ENCODE data around the gene HMGA1.

HMGA1 gene

GRCh38 chr6:34202329-34203201 lies 34.1 kb upstream of the HMGA1 start:
- Histone ChIP-seq H3K27me3 (ENCODE audit: insufficient read depth, low read length) (no peaks in the 10 kb centered on the region), H3K79me2 (ENCODE audit: control insufficient read depth, insufficient read depth, low read length, unreplicated experiment) (no peaks in the 10 kb centered on the region), H2AFZ (ENCODE audit: low read length, unreplicated experiment) (no peak overlapping the region), H3K36me3 (ENCODE audit: insufficient read depth, low read length) (no peaks in the 10 kb centered on the region), H3K4me1 (ENCODE audit: control insufficient read depth, insufficient read depth, low read length, unreplicated experiment) (no peaks in the 10 kb centered on the region), H3K4me3 (ENCODE audit: low read depth, low read length) (no peak overlapping the region), H3K27ac (ENCODE audit: low read depth, low read length) (no peak overlapping the region)

GRCh38 chr6:34204693-34205092 lies 32.0 kb upstream of the HMGA1 start:
- H3K36me3 ChIP-seq (ENCODE audit: insufficient read depth, low read length), result no peaks in the 10 kb centered on the region
- H2AFZ ChIP-seq (ENCODE audit: low read length, unreplicated experiment), result no peak overlapping the region
- no peaks in the 10 kb centered on the region for H3K27me3 ChIP-seq (ENCODE audit: insufficient read depth, low read length)
- H3K79me2 ChIP-seq (ENCODE audit: control insufficient read depth, insufficient read depth, low read length, unreplicated experiment), result no peaks in the 10 kb centered on the region
- H3K4me3 ChIP-seq (ENCODE audit: low read depth, low read length), result no peak overlapping the region
- no peaks in the 10 kb centered on the region for H3K4me1 ChIP-seq (ENCODE audit: control insufficient read depth, insufficient read depth, low read length, unreplicated experiment)
- no peak overlapping the region for H3K27ac ChIP-seq (ENCODE audit: low read depth, low read length)

DNA sequence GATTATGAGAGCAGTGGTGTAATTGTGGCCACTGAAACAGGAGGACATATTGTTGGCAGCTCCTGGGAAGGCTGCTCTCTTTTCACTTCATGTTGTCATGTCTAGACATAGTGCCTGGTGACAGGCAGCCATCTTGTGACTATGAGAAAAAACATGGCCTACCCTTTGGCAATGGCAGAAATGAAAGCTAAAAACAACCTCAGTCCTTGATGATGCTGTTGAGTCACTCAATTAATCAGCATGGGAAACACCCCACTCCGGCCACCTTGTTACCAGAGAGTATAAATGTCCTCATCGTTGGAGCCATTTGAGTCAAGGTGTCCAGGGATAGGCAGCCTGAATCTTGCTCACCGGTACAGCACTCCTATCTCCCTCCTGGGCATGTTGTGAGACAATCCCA lies 31.2 kb upstream of the HMGA1 start:
- Histone ChIP-seq H3K4me1 (ENCODE audit: control insufficient read depth, insufficient read depth, low read length, unreplicated experiment) (no peaks in the 10 kb centered on the region), H3K27ac (ENCODE audit: low read depth, low read length) (no peak overlapping the region), H2AFZ (ENCODE audit: low read length, unreplicated experiment) (no peak overlapping the region), H3K27me3 (ENCODE audit: insufficient read depth, low read length) (no peaks in the 10 kb centered on the region), H3K36me3 (ENCODE audit: insufficient read depth, low read length) (no peaks in the 10 kb centered on the region), H3K79me2 (ENCODE audit: control insufficient read depth, insufficient read depth, low read length, unreplicated experiment) (no peaks in the 10 kb centered on the region), H3K4me3 (ENCODE audit: low read depth, low read length) (no peak overlapping the region)

DNA sequence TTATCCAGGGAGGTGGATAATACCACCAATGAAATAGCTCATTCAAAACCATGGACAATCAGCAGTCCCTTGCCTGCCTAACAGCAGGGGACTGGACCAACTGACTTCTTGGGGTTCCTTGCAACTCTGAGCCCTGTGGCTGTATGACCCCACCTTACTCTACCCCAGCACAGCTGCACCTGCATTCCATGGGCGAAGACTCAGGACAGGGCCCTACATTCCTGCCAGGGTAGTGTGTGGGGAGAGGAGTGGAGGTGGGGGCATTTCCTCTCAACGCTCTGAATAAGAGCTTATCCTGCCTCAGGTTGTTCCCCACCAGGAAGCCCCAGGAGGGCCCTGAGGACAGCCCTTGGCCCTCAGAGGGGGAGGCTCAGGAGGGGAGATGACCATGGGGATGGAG lies 30.8 kb upstream of the HMGA1 start:
- Histone ChIP-seq H3K27ac (ENCODE audit: low read depth, low read length) (no peak overlapping the region), H3K36me3 (ENCODE audit: insufficient read depth, low read length) (no peaks in the 10 kb centered on the region), H2AFZ (ENCODE audit: low read length, unreplicated experiment) (no peak overlapping the region), H3K79me2 (ENCODE audit: control insufficient read depth, insufficient read depth, low read length, unreplicated experiment) (no peaks in the 10 kb centered on the region), H3K4me1 (ENCODE audit: control insufficient read depth, insufficient read depth, low read length, unreplicated experiment) (no peaks in the 10 kb centered on the region), H3K4me3 (ENCODE audit: low read depth, low read length) (no peak overlapping the region), H3K27me3 (ENCODE audit: insufficient read depth, low read length) (no peaks in the 10 kb centered on the region)

- Histone ChIP-seq H2AFZ (ENCODE audit: low read length, unreplicated experiment) (no peak overlapping the region), H3K4me1 (ENCODE audit: control insufficient read depth, insufficient read depth, low read length, unreplicated experiment) (no peaks in the 10 kb centered on the region), H3K27me3 (ENCODE audit: insufficient read depth, low read length) (no peaks in the 10 kb centered on the region), H3K79me2 (ENCODE audit: control insufficient read depth, insufficient read depth, low read length, unreplicated experiment) (no peaks in the 10 kb centered on the region), H3K36me3 (ENCODE audit: insufficient read depth, low read length) (no peaks in the 10 kb centered on the region), H3K4me3 (ENCODE audit: low read depth, low read length) (no peak overlapping the region), H3K27ac (ENCODE audit: low read depth, low read length) (no peak overlapping the region)
These were observed 29.9 kb upstream of the HMGA1 start for GRCh38 chr6:34206726-34207125.

DNA sequence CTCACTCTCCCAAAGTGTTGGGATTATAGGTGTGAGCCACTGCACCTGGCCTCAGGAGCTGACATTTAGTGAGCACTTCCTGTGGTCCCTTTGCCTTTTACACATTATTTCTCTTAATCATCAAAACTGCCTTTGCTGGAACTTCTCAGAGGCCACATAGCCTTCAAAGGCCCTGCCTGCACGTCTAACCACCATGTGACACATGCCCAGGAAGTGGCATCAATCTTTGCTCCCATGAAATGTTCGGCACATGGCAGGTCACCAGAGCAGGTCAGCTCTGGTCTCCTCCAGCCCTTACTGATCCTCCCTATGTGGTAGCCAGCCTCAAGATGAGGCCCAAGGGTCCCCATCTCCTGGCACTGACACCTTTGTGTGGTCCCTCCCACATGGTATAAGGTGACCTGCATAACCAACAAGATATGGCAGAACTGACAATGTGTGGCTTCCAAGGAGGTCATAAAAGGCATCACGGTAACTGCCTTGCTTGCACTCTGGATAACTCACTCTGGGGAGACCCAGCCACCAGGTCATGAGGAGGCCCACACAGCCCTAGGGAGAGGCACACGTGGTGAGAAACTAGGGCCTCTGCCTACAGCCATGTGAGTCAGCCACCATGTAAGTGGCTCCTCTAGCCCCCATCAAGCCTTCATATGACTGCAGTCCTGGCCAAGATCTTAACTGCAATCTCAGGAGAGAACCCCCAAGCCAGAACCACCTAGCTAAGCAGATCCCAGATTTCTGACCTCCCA lies 28.8 kb upstream of the HMGA1 start:
- Histone ChIP-seq H3K79me2 (ENCODE audit: control insufficient read depth, insufficient read depth, low read length, unreplicated experiment) (no peaks in the 10 kb centered on the region), H2AFZ (ENCODE audit: low read length, unreplicated experiment) (no peak overlapping the region), H3K36me3 (ENCODE audit: insufficient read depth, low read length) (no peaks in the 10 kb centered on the region), H3K27me3 (ENCODE audit: insufficient read depth, low read length) (no peaks in the 10 kb centered on the region), H3K27ac (ENCODE audit: low read depth, low read length) (no peak overlapping the region), H3K4me3 (ENCODE audit: low read depth, low read length) (no peak overlapping the region), H3K4me1 (ENCODE audit: control insufficient read depth, insufficient read depth, low read length, unreplicated experiment) (no peaks in the 10 kb centered on the region)

DNA sequence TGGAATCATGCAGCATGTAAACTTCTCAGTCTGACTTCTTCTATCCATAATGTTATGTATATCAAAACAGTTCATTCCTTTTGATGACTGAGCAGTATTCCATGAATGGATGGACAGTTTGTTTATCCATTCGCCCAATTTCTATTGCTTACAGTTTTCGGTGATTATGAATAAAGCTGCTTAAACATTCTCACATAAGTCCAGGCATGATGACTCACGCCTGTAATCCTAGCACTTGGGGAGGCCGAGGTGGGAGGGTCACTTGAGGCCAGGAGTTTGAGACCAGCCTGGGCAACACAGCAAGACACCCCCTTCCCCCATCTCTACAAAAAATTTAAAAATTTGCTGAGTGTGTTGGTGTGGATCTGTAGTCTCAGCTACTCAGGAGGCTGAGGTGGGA lies 22.9 kb upstream of the HMGA1 start:
- Histone ChIP-seq H3K4me3 (ENCODE audit: low read depth, low read length) (no peak overlapping the region), H3K4me1 (ENCODE audit: control insufficient read depth, insufficient read depth, low read length, unreplicated experiment) (no peaks in the 10 kb centered on the region), H3K79me2 (ENCODE audit: control insufficient read depth, insufficient read depth, low read length, unreplicated experiment) (no peaks in the 10 kb centered on the region), H2AFZ (ENCODE audit: low read length, unreplicated experiment) (no peak overlapping the region), H3K27me3 (ENCODE audit: insufficient read depth, low read length) (no peaks in the 10 kb centered on the region), H3K36me3 (ENCODE audit: insufficient read depth, low read length) (no peaks in the 10 kb centered on the region), H3K27ac (ENCODE audit: low read depth, low read length) (no peak overlapping the region)

GRCh38 chr6:34218691-34219090 lies 18.0 kb upstream of the HMGA1 start:
- no peaks in the 10 kb centered on the region for H3K36me3 ChIP-seq (ENCODE audit: insufficient read depth, low read length)
- peaks cover 8% of the 10 kb centered on the region for H3K4me1 ChIP-seq (ENCODE audit: control insufficient read depth, insufficient read depth, low read length, unreplicated experiment)
- H3K27ac ChIP-seq (ENCODE audit: low read depth, low read length), result no peak overlapping the region
- no peaks in the 10 kb centered on the region for H3K79me2 ChIP-seq (ENCODE audit: control insufficient read depth, insufficient read depth, low read length, unreplicated experiment)
- H3K4me3 ChIP-seq (ENCODE audit: low read depth, low read length), result no peak overlapping the region
- H3K27me3 ChIP-seq (ENCODE audit: insufficient read depth, low read length), result no peaks in the 10 kb centered on the region
- no peak overlapping the region for H2AFZ ChIP-seq (ENCODE audit: low read length, unreplicated experiment)

GRCh38 chr6:34223381-34223955 lies 13.2 kb upstream of the HMGA1 start:
- H3K27me3 ChIP-seq (ENCODE audit: insufficient read depth, low read length), result no peaks in the 10 kb centered on the region
- H2AFZ ChIP-seq (ENCODE audit: low read length, unreplicated experiment), result peak overlapping the region; percentile 88
- H3K36me3 ChIP-seq (ENCODE audit: insufficient read depth, low read length), result no peaks in the 10 kb centered on the region
- peaks cover 21% of the 10 kb centered on the region for H3K4me1 ChIP-seq (ENCODE audit: control insufficient read depth, insufficient read depth, low read length, unreplicated experiment)
- peak overlapping the region; percentile 72 for H3K4me3 ChIP-seq (ENCODE audit: low read depth, low read length)
- H3K79me2 ChIP-seq (ENCODE audit: control insufficient read depth, insufficient read depth, low read length, unreplicated experiment), result no peaks in the 10 kb centered on the region
- peak overlapping the region; percentile 70 for H3K27ac ChIP-seq (ENCODE audit: low read depth, low read length)

DNA sequence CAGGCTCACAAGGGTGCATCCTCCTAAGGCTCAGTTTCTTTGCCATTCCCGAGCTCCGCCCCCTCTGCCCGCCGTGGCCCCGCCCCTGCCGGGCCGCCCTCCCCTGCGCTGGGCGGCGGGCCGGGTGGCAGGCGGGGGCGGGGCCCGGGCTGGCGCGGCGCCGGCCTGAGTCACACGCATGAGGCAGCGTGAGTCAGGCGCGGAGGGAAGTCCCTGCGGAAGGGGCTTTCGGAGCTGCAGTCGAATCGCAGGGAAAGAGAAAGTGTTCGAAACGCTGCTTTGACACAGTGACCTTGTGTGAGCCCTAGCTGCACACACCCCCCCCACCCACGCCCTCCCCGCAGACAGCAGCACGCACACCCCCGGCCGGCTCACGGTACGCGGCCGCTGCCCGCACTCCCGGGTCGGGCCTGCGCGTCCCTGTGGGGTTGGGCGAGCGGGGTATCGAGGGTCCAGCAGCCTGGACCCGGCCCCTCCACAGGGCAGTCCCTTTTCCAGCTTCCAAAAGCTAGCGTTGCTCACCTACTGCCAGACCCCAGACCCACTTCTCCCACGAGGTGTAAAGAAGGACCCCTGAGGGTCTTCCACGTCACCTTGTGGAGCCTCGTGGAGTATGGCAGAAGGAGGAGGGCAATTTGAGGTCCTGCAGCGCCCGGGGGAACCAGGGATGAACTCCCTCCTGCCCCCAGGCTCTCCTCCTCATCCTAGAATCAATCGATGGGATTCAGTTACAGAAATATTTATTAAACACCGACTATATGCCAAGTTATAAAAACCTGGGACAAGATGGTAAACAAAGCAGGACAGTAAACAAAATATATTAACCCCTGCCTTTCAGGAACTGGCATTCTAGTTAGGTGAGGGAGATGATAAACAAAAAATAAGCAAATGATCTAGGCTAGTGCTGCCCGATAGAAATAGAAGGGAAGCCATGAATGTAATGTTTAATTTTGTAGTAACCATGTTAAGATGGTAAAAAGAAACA lies 12.4 kb upstream of the HMGA1 start:
- Histone ChIP-seq H3K36me3 (ENCODE audit: insufficient read depth, low read length) (no peaks in the 10 kb centered on the region), H3K27ac (ENCODE audit: low read depth, low read length) (peak overlapping the region; percentile 87), H3K79me2 (ENCODE audit: control insufficient read depth, insufficient read depth, low read length, unreplicated experiment) (no peaks in the 10 kb centered on the region), H2AFZ (ENCODE audit: low read length, unreplicated experiment) (peak overlapping the region; percentile 88), H3K4me1 (ENCODE audit: control insufficient read depth, insufficient read depth, low read length, unreplicated experiment) (peaks cover 23% of the 10 kb centered on the region), H3K4me3 (ENCODE audit: low read depth, low read length) (peak overlapping the region; percentile 78), H3K27me3 (ENCODE audit: insufficient read depth, low read length) (no peaks in the 10 kb centered on the region)

Measured in ACC112 (cell line).